H9 (cell line): ENCODE measurements around the gene DNM2. TPM values are rescaled to one million over a fixed set of nuclear protein-coding genes. Genes with fewer than 3 reads are reported as not detected.
A peak's percentile ranks its signal among the peaks of the same experiment; 100 is the strongest.

Experiments used
- DNase-seq: peaks from one replicate; pipeline ENCODE4 v3.0.0-alpha.2; 2017
- H2AFZ ChIP-seq: one replicate; pipeline ENCODE4 v1.6.1; 2013; ENCODE audit warnings: mild to moderate bottlenecking, low read length, control low read depth, moderate library complexity
- H2AK5ac ChIP-seq: 2 replicates; pipeline ENCODE4 v1.6.1; 2013; ENCODE audit warnings: low read length, control low read depth, mixed read lengths; ENCODE audit not compliant: insufficient read length
- H2BK120ac ChIP-seq: one replicate; pipeline ENCODE4 v1.6.1; 2013; ENCODE audit warnings: low read depth, mild to moderate bottlenecking, low read length, control low read depth, inconsistent platforms; ENCODE audit not compliant: poor library complexity, severe bottlenecking
- H2BK12ac ChIP-seq: 2 replicates; pipeline ENCODE4 v1.6.1; 2013; ENCODE audit warnings: low read length, control low read depth, mixed read lengths, low read depth; ENCODE audit not compliant: insufficient read length
- H2BK15ac ChIP-seq: 2 replicates; pipeline ENCODE4 v1.6.1; 2013; ENCODE audit warnings: low read depth, low read length, control low read depth
- H2BK20ac ChIP-seq: one replicate; pipeline ENCODE4 v1.6.1; 2013; ENCODE audit warnings: low read depth, mild to moderate bottlenecking, low read length, control low read depth, inconsistent platforms; ENCODE audit not compliant: poor library complexity, severe bottlenecking
- H2BK5ac ChIP-seq: 2 replicates; pipeline ENCODE4 v1.6.1; 2013; ENCODE audit warnings: low read length, control low read depth, mixed read lengths; ENCODE audit not compliant: insufficient read length
- H3K14ac ChIP-seq: 2 replicates; pipeline ENCODE4 v1.6.1; 2013; ENCODE audit warnings: low read length, control low read depth; ENCODE audit not compliant: insufficient read depth
- H3K18ac ChIP-seq: 2 replicates; pipeline ENCODE4 v1.6.1; 2013; ENCODE audit warnings: low read depth, mild to moderate bottlenecking, mixed read lengths, low read length, control low read depth; ENCODE audit not compliant: insufficient read length
- H3K23ac ChIP-seq: 2 replicates; pipeline ENCODE4 v1.6.1; 2013; ENCODE audit warnings: low read length, control low read depth, mixed read lengths, low read depth; ENCODE audit not compliant: insufficient read length
- H3K23me2 ChIP-seq: 2 replicates; pipeline ENCODE4 v1.6.1; 2013; ENCODE audit warnings: low read depth, mild to moderate bottlenecking, mixed read lengths, low read length, control low read depth; ENCODE audit not compliant: insufficient read length, poor library complexity, severe bottlenecking
- H3K27ac ChIP-seq: 2 replicates; pipeline ENCODE4 v1.5.1; 2013; ENCODE audit warnings: low read length, control low read depth, mixed read lengths, low read depth; ENCODE audit not compliant: insufficient read length
- H3K27me3 ChIP-seq: 2 replicates; pipeline ENCODE4 v1.6.1; 2013; ENCODE audit warnings: low read length, control low read depth, inconsistent platforms; ENCODE audit not compliant: insufficient read depth
- H3K4ac ChIP-seq: 2 replicates; pipeline ENCODE4 v1.6.1; 2013; ENCODE audit warnings: low read depth, mild to moderate bottlenecking, control low read depth, inconsistent platforms, low read length, moderate library complexity
- H3K4me1 ChIP-seq: 2 replicates; pipeline ENCODE4 v1.6.1; 2013; ENCODE audit warnings: low read length, control low read depth, inconsistent platforms; ENCODE audit not compliant: insufficient read depth
- H3K4me2 ChIP-seq: 2 replicates; pipeline ENCODE4 v1.6.1; 2013; ENCODE audit warnings: low read length, control low read depth, mixed read lengths; ENCODE audit not compliant: insufficient read length, insufficient read depth
- H3K56ac ChIP-seq: 2 replicates; pipeline ENCODE4 v1.6.1; 2013; ENCODE audit warnings: low read depth, mild to moderate bottlenecking, mixed read lengths, low read length, control low read depth; ENCODE audit not compliant: insufficient read length
- H3K79me1 ChIP-seq: 2 replicates; pipeline ENCODE4 v1.6.1; 2013; ENCODE audit warnings: low read depth, mild to moderate bottlenecking, moderate library complexity, low read length, control low read depth, inconsistent platforms; ENCODE audit not compliant: insufficient read depth, poor library complexity, severe bottlenecking
- H3K79me2 ChIP-seq: 2 replicates; pipeline ENCODE4 v1.6.1; 2013; ENCODE audit warnings: low read length, control low read depth, inconsistent platforms; ENCODE audit not compliant: insufficient read depth
- H3K9ac ChIP-seq: 2 replicates; pipeline ENCODE4 v1.6.1; 2013; ENCODE audit warnings: low read length, control low read depth, mixed read lengths; ENCODE audit not compliant: insufficient read length; ENCODE audit errors: extremely low read depth
- H3K9me3 ChIP-seq: one replicate; pipeline ENCODE4 v1.6.1; 2013; ENCODE audit warnings: low read depth, low read length, inconsistent platforms; ENCODE audit not compliant: control insufficient read depth
- H3T11ph ChIP-seq: one replicate; pipeline ENCODE4 v1.6.1; 2013; ENCODE audit warnings: mild to moderate bottlenecking, low read length, control low read depth, inconsistent platforms
- H4K20me1 ChIP-seq: one replicate; pipeline ENCODE4 v1.6.1; 2013; ENCODE audit not compliant: control insufficient read depth, insufficient read length, insufficient read depth
- H4K5ac ChIP-seq: 2 replicates; pipeline ENCODE4 v1.6.1; 2013; ENCODE audit warnings: low read depth, mild to moderate bottlenecking, mixed read lengths, low read length, control low read depth; ENCODE audit not compliant: insufficient read length
- H4K8ac ChIP-seq: replicated peaks from 2 replicates; pipeline ENCODE4 v1.6.1; 2013; ENCODE audit warnings: low read length, control low read depth, mixed read lengths, low read depth; ENCODE audit not compliant: insufficient read length
- H4K91ac ChIP-seq: 2 replicates; pipeline ENCODE4 v1.6.1; 2013; ENCODE audit warnings: low read depth, mild to moderate bottlenecking, moderate library complexity, mixed read lengths, low read length, control low read depth; ENCODE audit not compliant: insufficient read length
- H3K27ac Mint-ChIP-seq, 3 experiments: 2 replicates in 2 of 3; 3 replicates in 1 of 3; pipeline ENCODE4 v1.8.0; 2020 to 2021; ENCODE audit warnings: mixed read lengths in 3 of 3, mild to moderate bottlenecking in 1 of 3, moderate library complexity in 1 of 3
- H3K27me3 Mint-ChIP-seq: 2 replicates; pipeline ENCODE4 v1.8.0; 2021; ENCODE audit warnings: low read depth, mild to moderate bottlenecking, moderate library complexity, mixed read lengths
- H3K36me3 Mint-ChIP-seq, 3 experiments: 2 replicates in 2 of 3; 3 replicates in 1 of 3; pipeline ENCODE4 v1.8.0; 2020 to 2021; ENCODE audit warnings: low read depth in 3 of 3, mixed read lengths in 3 of 3; ENCODE audit not compliant: insufficient read depth in 1 of 3
- H3K4me1 Mint-ChIP-seq, 2 experiments: 2 replicates each; pipeline ENCODE4 v1.8.0; 2020; ENCODE audit warnings: mixed read lengths in 2 of 2
- H3K4me3 Mint-ChIP-seq, 2 experiments: 2 replicates in 1 of 2; 3 replicates in 1 of 2; pipeline ENCODE4 v1.8.0; 2020 to 2021; ENCODE audit warnings: mild to moderate bottlenecking in 2 of 2, mixed read lengths in 2 of 2, moderate library complexity in 1 of 2
- H3K9me3 Mint-ChIP-seq, 2 experiments: 2 replicates in 1 of 2; 3 replicates in 1 of 2; pipeline ENCODE4 v1.8.0; 2020; ENCODE audit warnings: mild to moderate bottlenecking in 2 of 2, mixed read lengths in 2 of 2, moderate library complexity in 1 of 2
- WGBS: extraction: QIAGEN DNeasy Blood & Tissue Kit; methylation state at CpG from one replicate; pipeline ENCODE4 v1.1.7; 2013; ENCODE audit warnings: missing lambda C conversion rate, low lambda C conversion rate, mixed read lengths; ENCODE audit not compliant: insufficient read length; ENCODE audit errors: extremely low coverage; 5-methylcytosine and 5-hydroxymethylcytosine counted together
- total RNA-seq: library from RNA; stranded (reverse); gene quantifications from 2 replicates; pipeline ENCODE4 v1.2.1, GENCODE V29; 2021
- TF ChIP-seq, protein P1 (sequence below): fragments of 200-600 bp; sonication (generic); conservative IDR thresholded peaks from 3 replicates; pipeline ENCODE4 v1.8.0; 2021; ENCODE audit warnings: antibody characterized with exemption, mild to moderate bottlenecking

Gene DNM2
- total RNA-seq, 1 experiment from 2014 or later: 152 TPM

DNA sequence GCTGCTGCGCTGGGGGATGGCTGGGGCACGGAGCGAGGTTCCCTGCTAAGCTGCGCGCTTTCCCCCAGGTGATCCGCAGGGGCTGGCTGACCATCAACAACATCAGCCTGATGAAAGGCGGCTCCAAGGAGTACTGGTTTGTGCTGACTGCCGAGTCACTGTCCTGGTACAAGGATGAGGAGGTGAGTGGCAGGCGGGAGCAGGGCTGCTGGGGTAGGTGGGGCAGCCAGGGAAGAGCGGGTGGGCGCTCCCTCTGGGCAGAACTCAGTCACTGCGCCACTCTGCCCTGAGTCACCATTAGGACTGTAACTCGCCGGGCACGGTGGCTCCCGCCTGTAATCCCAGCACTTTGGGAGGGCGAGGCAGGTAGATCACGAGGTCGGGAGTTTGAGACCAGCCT is 94.3 kb downstream of the DNM2 start:
- Mint-ChIP-seq H3K4me3 (no peak overlapping the region), H3K27ac (peak overlapping the region in 2 of 3 experiments; percentile 47 to 53; a peak in 2 of 7 replicates), H3K36me3 (peaks cover 17 to 47% (median 33%) of the 10 kb centered on the region in 3 experiments), H3K9me3 (no peaks in the 10 kb centered on the region), H3K4me1 (peaks cover 0 to 4% of the 10 kb centered on the region in 2 experiments; a peak in 1 of 4 replicates), H3K27me3 (no peaks in the 10 kb centered on the region; the same call in 1 of the 2 replicates)
- no peak overlapping the region for H2AFZ ChIP-seq
- H4K20me1 ChIP-seq: no peaks in the 10 kb centered on the region
- H2BK15ac ChIP-seq: no peak overlapping the region
- no peaks in the 10 kb centered on the region for H3K79me1 ChIP-seq
- H3K4me1 ChIP-seq: no peaks in the 10 kb centered on the region
- H3K27ac ChIP-seq: no peak overlapping the region
- H3K23me2 ChIP-seq: no peaks in the 10 kb centered on the region
- no peak overlapping the region for H3K4me2 ChIP-seq
- no peak overlapping the region for H4K5ac ChIP-seq
- H3K79me2 ChIP-seq: no peaks in the 10 kb centered on the region
- H3K14ac ChIP-seq: no peak overlapping the region; the same call in 1 of the 2 replicates
- no peak overlapping the region for H2BK5ac ChIP-seq
- no peak overlapping the region for H3K23ac ChIP-seq
- no peak overlapping the region for H2BK12ac ChIP-seq
- no peak overlapping the region for H3K56ac ChIP-seq
- H3K27me3 ChIP-seq: no peaks in the 10 kb centered on the region
- DNase-seq: peak; percentile 56
- no peak overlapping the region for H2AK5ac ChIP-seq
- H3K4ac ChIP-seq: no peak overlapping the region
- no peak overlapping the region for H2BK20ac ChIP-seq
- TF ChIP-seq, protein P1, sequence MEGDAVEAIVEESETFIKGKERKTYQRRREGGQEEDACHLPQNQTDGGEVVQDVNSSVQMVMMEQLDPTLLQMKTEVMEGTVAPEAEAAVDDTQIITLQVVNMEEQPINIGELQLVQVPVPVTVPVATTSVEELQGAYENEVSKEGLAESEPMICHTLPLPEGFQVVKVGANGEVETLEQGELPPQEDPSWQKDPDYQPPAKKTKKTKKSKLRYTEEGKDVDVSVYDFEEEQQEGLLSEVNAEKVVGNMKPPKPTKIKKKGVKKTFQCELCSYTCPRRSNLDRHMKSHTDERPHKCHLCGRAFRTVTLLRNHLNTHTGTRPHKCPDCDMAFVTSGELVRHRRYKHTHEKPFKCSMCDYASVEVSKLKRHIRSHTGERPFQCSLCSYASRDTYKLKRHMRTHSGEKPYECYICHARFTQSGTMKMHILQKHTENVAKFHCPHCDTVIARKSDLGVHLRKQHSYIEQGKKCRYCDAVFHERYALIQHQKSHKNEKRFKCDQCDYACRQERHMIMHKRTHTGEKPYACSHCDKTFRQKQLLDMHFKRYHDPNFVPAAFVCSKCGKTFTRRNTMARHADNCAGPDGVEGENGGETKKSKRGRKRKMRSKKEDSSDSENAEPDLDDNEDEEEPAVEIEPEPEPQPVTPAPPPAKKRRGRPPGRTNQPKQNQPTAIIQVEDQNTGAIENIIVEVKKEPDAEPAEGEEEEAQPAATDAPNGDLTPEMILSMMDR: no peak
- H3K9me3 ChIP-seq: no peaks in the 10 kb centered on the region
- H4K91ac ChIP-seq: no peak overlapping the region
- H3T11ph ChIP-seq: no peak overlapping the region
- no CpG with 5 or more reads among the region's 19 CpGs for WGBS
- H3K9ac ChIP-seq: no peak overlapping the region
- H2BK120ac ChIP-seq: no peak overlapping the region
- H3K18ac ChIP-seq: no peak overlapping the region
- H4K8ac ChIP-seq: no peak overlapping the region
